Measurements from ENCODE around the gene IQGAP3. TPM values are rescaled to one million over a fixed set of nuclear protein-coding genes. Genes with fewer than 3 reads are reported as not detected.

The IQGAP3 gene
- total RNA-seq, 1 donor from 2014 or later: 9.8 TPM

DNA sequence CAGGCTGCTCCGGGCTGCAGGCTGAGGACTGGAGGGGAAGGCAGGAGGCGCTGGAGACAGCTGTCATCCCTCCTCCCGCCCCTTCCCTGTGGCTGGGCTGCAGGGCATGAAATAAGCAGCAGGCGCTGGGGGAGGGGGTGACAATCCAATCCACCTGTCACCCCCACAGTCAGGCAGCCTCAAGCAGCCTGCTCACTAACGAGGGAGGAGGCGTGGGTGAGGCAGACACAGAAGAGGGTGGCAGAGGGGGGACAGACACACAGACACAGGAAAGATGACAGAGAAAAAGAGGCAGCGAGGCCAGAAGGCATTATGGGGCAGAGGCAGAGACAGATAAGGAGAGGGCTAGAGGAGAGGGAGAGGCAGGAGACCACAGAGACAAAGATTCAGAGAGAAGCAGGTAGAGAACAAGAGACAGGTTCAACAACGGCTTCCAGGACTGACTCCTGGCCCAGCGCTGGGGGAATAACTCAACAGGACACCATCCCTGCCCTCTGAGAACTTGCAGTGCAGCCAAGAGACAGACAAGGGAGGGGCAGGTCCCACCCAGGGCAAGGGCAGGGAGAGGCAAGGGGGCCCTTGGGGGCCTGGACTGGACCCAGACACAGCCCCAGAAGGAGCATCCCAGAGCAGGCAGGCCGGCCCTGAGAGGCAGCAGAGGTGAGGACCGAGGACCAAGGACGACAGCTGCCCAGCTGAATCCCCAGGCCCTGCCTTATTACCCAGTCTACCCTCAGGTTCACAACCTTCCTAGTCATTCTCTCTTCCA lies 83.0 kb downstream of the IQGAP3 start:
- H3K9me3 Mint-ChIP-seq (ENCODE audit: low read depth): no peaks in the 10 kb centered on the region
- TF ChIP-seq, protein P1, sequence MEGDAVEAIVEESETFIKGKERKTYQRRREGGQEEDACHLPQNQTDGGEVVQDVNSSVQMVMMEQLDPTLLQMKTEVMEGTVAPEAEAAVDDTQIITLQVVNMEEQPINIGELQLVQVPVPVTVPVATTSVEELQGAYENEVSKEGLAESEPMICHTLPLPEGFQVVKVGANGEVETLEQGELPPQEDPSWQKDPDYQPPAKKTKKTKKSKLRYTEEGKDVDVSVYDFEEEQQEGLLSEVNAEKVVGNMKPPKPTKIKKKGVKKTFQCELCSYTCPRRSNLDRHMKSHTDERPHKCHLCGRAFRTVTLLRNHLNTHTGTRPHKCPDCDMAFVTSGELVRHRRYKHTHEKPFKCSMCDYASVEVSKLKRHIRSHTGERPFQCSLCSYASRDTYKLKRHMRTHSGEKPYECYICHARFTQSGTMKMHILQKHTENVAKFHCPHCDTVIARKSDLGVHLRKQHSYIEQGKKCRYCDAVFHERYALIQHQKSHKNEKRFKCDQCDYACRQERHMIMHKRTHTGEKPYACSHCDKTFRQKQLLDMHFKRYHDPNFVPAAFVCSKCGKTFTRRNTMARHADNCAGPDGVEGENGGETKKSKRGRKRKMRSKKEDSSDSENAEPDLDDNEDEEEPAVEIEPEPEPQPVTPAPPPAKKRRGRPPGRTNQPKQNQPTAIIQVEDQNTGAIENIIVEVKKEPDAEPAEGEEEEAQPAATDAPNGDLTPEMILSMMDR (IDR thresholded peaks at IDR 0.05): peak; percentile 42
- peak overlapping the region; percentile 65 for H3K4me3 Mint-ChIP-seq (ENCODE audit: unreplicated experiment)
- peaks cover 80% of the 10 kb centered on the region for H3K4me1 Mint-ChIP-seq (ENCODE audit: low read depth)
- H3K27me3 Mint-ChIP-seq (ENCODE audit: low read depth): no peaks in the 10 kb centered on the region
- no peaks in the 10 kb centered on the region for H3K36me3 Mint-ChIP-seq (ENCODE audit: low read depth)
- H3K27ac Mint-ChIP-seq (ENCODE audit: unreplicated experiment): peak overlapping the region; percentile 94
- no peak for DNase-seq (ENCODE audit: low spot score)

DNA sequence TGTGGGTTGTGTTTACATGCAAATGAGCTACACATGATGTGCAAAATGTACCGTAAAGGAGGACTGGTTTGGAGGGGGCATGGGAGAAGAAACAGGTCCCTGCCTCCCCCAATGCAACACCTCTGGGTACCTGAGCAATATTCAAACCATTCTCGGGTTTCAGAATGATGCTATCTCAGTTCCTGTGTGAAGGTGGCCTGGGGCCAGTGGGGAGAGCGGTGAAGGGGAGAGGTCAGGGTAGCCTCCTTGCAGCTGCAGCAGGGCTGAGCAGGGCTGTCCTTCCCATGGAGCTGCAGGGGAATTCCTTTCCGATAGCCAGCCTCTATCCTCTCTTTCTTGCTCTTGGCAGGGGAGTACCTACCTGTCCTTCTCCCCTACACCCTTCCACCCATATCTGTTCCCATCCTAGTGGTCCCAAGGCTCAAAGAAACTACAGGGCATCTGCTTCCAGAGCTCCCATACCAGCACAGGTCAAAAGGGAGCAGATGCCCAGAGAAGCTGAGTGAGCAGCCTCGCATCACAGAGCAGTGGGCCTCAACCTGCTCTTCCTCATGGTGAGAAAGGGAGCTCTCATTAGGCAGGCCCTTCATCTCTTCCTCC lies 83.7 kb downstream of the IQGAP3 start:
- DNase-seq (ENCODE audit: low spot score): no peak
- Mint-ChIP-seq H3K4me1 (ENCODE audit: low read depth) (peaks cover 80% of the 10 kb centered on the region), H3K27ac (ENCODE audit: unreplicated experiment) (peak overlapping the region; percentile 89), H3K9me3 (ENCODE audit: low read depth) (no peaks in the 10 kb centered on the region), H3K27me3 (ENCODE audit: low read depth) (no peaks in the 10 kb centered on the region), H3K36me3 (ENCODE audit: low read depth) (no peaks in the 10 kb centered on the region), H3K4me3 (ENCODE audit: unreplicated experiment) (no peak overlapping the region)
- TF ChIP-seq, protein P1 (IDR thresholded peaks at IDR 0.05): no peak

DNA sequence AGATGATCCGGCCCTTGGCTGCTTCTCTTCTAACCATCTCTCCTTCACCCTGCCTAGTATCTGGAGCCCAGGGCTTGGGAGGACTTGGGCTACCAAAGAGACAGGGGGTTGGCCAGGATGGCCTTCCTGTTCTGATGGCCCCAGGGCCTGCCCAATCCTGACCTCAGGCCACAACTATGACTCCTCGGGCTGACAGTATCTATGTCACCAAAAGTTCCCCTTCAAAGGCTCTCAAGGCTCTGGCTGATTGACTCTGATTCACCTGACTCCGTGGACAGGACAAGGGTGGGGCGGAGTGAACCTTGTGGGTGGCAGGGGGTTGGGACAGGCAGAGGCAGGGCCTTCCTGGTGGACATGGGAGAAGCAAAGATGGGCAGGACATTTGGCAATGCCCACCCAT lies 84.5 kb downstream of the IQGAP3 start:
- no peaks in the 10 kb centered on the region for H3K36me3 Mint-ChIP-seq (ENCODE audit: low read depth)
- no peaks in the 10 kb centered on the region for H3K27me3 Mint-ChIP-seq (ENCODE audit: low read depth)
- DNase-seq (ENCODE audit: low spot score): no peak
- H3K4me1 Mint-ChIP-seq (ENCODE audit: low read depth): peaks cover 75% of the 10 kb centered on the region
- no peaks in the 10 kb centered on the region for H3K9me3 Mint-ChIP-seq (ENCODE audit: low read depth)
- no peak overlapping the region for H3K4me3 Mint-ChIP-seq (ENCODE audit: unreplicated experiment)
- peak overlapping the region; percentile 43 for H3K27ac Mint-ChIP-seq (ENCODE audit: unreplicated experiment)
- TF ChIP-seq, protein P1 (IDR thresholded peaks at IDR 0.05): no peak

DNA sequence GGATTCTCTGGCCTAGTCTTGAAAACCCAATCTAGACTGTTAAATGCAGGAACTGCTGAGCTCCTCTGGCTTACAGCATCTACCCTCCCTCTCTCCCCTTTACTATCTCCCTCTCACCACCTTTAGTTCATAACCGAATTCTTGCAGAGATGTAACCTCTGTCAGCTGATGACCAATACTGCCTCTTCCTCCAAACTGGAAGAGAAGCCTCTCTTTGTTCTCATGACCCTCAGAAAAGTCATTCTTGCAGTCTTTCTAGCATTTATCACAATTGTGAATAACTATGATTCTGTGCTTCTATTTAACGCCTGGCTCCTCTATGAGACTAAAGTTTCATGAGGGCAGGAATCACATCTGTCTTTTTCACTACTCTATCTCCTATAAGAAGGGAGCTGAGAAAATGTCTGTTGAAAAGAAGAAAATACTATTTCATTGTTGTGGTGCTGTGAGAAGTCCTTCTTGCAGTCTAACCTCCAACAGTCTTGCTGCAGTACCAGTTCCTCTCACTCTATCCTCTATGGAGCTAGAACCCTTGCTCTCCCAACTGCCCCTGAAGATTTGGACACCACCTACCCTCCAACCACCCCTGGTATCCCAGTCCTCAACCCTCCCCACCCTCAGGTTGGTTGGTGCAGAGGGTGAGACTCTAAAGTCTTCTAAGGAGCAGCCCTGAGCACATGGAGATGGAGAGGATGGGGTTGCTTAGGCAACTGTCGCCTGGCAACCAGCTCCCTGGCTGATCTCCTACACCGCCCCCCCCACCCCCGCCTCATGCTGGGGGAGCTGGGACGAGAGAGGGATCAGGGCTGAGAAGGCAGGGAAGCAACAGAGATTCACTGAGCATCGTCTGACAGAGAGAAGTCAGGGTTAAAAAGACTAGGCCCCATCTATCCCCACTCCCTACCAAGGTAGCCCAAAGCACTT lies 85.7 kb downstream of the IQGAP3 start:
- Mint-ChIP-seq H3K4me1 (ENCODE audit: low read depth) (peaks cover 66% of the 10 kb centered on the region), H3K27ac (ENCODE audit: unreplicated experiment) (no peak overlapping the region)

More for the DNA sequence above, 85.7 kb downstream of the IQGAP3 start:
- no peak overlapping the region for H3K4me3 Mint-ChIP-seq (ENCODE audit: unreplicated experiment)
- no peaks in the 10 kb centered on the region for H3K27me3 Mint-ChIP-seq (ENCODE audit: low read depth)
- TF ChIP-seq, protein P1 (IDR thresholded peaks at IDR 0.05): no peak
- no peak for DNase-seq (ENCODE audit: low spot score)
- H3K9me3 Mint-ChIP-seq (ENCODE audit: low read depth): no peaks in the 10 kb centered on the region
- H3K36me3 Mint-ChIP-seq (ENCODE audit: low read depth): peaks cover 7% of the 10 kb centered on the region
